Bronchial smooth muscle cell (primary cell): Measurements from ENCODE around the gene TREML1. TPM values are rescaled to one million over a fixed set of nuclear protein-coding genes. Genes with fewer than 3 reads are reported as not detected.

Source experiments
- total RNA-seq: library from RNA; depleted of rRNA; stranded (reverse); fragments of >200 nt; gene quantifications from 2 replicates; pipeline ENCODE4 v1.2.1, GENCODE V29; 2014

Gene TREML1
- total RNA-seq, result not detected in 2 replicates

DNA sequence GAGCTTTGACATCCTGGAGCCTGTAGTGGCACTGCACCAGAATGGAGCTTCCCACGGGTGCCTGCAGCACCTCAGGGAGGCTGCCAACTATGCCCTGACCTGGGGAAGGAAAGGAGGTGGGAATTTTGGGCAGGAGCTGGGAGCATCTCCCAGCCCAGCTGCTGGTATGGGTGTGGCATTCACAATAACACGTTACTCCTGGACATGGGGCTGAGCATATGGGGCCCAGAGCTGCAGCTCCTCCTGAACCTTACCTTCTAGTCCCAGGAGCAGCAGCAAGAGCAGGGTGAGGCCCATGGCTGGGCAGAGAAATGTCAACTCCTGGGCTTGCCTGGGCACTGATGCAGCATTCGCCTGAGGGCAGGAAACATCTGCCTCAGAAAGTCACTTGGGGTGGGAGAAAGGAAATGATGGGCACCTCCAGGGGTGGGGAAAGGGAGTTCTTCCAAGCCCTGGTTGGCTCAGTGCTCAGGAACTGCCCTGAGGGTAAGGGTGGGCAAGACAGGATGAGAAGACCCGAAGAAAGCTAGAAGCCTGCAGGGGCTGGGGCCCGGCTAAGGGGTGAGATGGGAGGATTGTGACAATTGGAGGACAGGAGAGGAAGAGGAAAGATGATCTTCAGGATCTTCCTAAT, at the start of gene TREML1:
TREML1 (minus strand) TSS at position 356 of the 634 bp plus-strand sequence; CDS start at position 297, 59 bp downstream.

GRCh38 chr6:41200901-41201763, 47.0 kb upstream of the TREML1 start, which contains the start of gene TREML2:
Gene TREML2, minus strand, starts transcription at chr6:41201149. Its CDS starts 141 bp downstream, at chr6:41201008.

DNA sequence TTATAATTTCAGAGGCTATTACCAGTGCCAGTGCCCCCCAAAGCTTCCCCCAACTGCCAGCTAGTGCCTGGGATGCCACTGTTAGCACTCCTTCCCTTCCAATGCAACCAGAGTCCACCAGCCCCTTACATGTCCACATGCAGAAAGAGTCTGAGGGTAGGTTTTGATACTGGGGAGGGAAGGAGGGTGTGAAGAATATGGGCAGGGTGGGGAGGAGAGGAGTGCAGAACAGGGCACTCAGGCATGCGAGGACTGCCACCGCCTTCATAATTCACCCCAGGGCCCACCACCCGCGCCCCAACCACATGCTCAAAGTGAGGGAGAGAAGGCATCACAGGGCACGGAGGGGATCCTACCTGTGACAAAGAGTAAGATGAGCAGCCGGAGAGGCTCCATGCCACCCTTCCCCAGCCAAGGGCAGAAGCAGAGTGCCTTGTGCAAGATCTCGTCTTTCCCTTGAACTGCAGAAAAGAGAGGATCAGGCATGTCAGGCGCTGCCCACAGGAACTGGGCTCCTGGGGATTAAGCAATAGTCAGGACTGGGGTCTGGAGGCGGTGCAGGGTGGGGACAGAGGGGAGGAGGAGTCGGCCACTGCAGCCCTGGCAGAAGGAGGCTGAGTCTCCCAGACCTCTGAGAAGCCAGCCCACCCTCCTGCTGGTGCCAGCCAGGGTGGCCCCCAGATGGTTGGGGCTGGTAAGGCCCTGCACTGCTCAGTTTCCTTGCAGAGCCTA, 8.7 kb upstream of the TREML1 start, which contains the start of gene TREM2:
TREM2 (minus strand) TSS at position 430 of the 732 bp plus-strand sequence; CDS start at position 396, 34 bp downstream.

Other genes starting within 250 kb of the TREML1 start
- gene UNC5CL, start 115.1 kb downstream of the TREML1 start, total RNA-seq, result under 0.01 and 0.26 TPM in 2 replicates
- not detected in 2 replicates for gene TSPO2, start 111.9 kb downstream of the TREML1 start, total RNA-seq
- not detected in 2 replicates for gene APOBEC2, start 101.1 kb downstream of the TREML1 start, total RNA-seq
- gene OARD1, start 82.0 kb downstream of the TREML1 start, total RNA-seq, result 12.5 and 17.2 TPM in 2 replicates
- 11.2 and 13.2 TPM in 2 replicates for gene NFYA, start 81.4 kb downstream of the TREML1 start, total RNA-seq
- gene TREM2, start 8.8 kb upstream of the TREML1 start, total RNA-seq, result 0.09 TPM in 1 of 2 replicates, not detected in the other
- gene TREML2, start 46.8 kb upstream of the TREML1 start, total RNA-seq, result under 0.01 TPM in 1 of 2 replicates, not detected in the other
- gene TREML4, start 74.0 kb upstream of the TREML1 start, total RNA-seq, result not detected in 2 replicates
- gene TREM1, start 132.3 kb upstream of the TREML1 start, total RNA-seq, result 0.16 TPM in 1 of 2 replicates, not detected in the other
- gene NCR2, start 181.3 kb upstream of the TREML1 start, total RNA-seq, result not detected in 2 replicates